Naive thymus-derived CD8-positive, alpha-beta T cell (primary cell): Measurements from ENCODE around the gene TMEM37. TPM values are rescaled to one million over a fixed set of nuclear protein-coding genes. Genes with fewer than 3 reads are reported as not detected.

Experiments
- ATAC-seq, 2 donors: fragments of 150-1000 bp; cut with Tn5 transposase in 1 of 2; sonication (Bioruptor Pico), chemical (Tn5 transposase) in 1 of 2; 1 replicate in 1 of 2; 2 replicates in 1 of 2; pipeline ENCODE4 v1.10.0; 2021; ENCODE audit warnings: mild to moderate bottlenecking in 2 of 2, moderate library complexity in 2 of 2
- POLR2A ChIA-PET: fragments of 350-600 bp; sonication (Branson Sonifier 250); formaldehyde crosslinking; loops from one replicate; lab custom pipeline; 2021; ENCODE audit warnings: antibody characterized with exemption; lab: Charles Lee
- DNase-seq, 10 donors: peaks; one replicate each; pipeline versions ENCODE4 v3.0.0 to v3.0.0-alpha.2; 2020 to 2022
- H3K27ac Mint-ChIP-seq, 10 donors: one replicate each; pipeline ENCODE4 v1.8.0; 2020 to 2022; ENCODE audit warnings: mild to moderate bottlenecking in 10 of 10, mixed read lengths in 10 of 10, moderate library complexity in 4 of 10, inconsistent platforms in 1 of 10
- H3K27me3 Mint-ChIP-seq, 5 donors: one replicate each; pipeline ENCODE4 v1.8.0; 2021 to 2022; ENCODE audit warnings: mixed read lengths in 5 of 5
- H3K36me3 Mint-ChIP-seq, 3 donors: one replicate each; pipeline ENCODE4 v1.8.0; 2020 to 2022; ENCODE audit warnings: mixed read lengths in 3 of 3, mild to moderate bottlenecking in 2 of 3, inconsistent platforms in 1 of 3
- H3K4me1 Mint-ChIP-seq, 4 donors: one replicate each; pipeline ENCODE4 v1.8.0; 2021 to 2022; ENCODE audit warnings: mixed read lengths in 4 of 4
- H3K4me3 Mint-ChIP-seq, 10 donors: one replicate each; pipeline ENCODE4 v1.8.0; 2020 to 2022; ENCODE audit warnings: mild to moderate bottlenecking in 10 of 10, mixed read lengths in 10 of 10, moderate library complexity in 6 of 10, inconsistent platforms in 1 of 10
- H3K9me3 Mint-ChIP-seq, 9 donors: one replicate each; pipeline ENCODE4 v1.8.0; 2020 to 2022; ENCODE audit warnings: mixed read lengths in 9 of 9, mild to moderate bottlenecking in 3 of 9, inconsistent platforms in 1 of 9, moderate library complexity in 1 of 9
- polyA plus RNA-seq, 3 donors: library from polyadenylated mRNA; unstranded; fragments of 300-500 nt; fragmentation: Illumina TruSeq; gene quantifications; one replicate each; pipeline ENCODE4 v1.2.3, GENCODE V29; 2021
- total RNA-seq, 8 experiments: library from RNA in 2 of 8; stranded (reverse) in 2 of 8; gene quantifications; one replicate each; pipeline ENCODE4 v1.2.3 and lab custom pipeline; 2021 to 2026

TMEM37 gene
- total and polyA plus RNA-seq, 5 experiments from 2014 or later = 0.36 TPM; not detected in 4

DNA sequence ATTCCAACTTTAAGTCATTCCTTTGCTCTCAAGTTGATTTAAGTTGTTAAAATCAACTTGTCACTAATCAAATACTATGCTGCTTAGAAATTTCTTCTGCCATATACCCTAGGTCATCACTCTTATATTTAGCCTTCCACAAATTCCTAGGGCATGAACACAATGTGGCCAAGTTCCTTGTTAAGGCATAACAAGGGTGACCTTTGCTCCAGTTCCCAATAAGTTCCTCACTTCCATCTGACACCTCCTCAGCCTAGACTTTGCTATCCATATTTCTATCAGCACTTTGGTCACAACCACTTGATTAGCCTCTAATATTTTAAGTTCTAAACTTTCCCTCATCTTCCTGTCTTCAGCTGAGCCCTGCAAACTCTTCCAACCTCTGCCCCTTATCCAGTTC is 9.9 kb upstream of the TMEM37 start:
- Mint-ChIP-seq H3K9me3 (peaks cover 0 to 14% (median 5%) of the 10 kb centered on the region in 9 donors), H3K27me3 (peaks cover 15 to 43% (median 23%) of the 10 kb centered on the region in 5 donors), H3K36me3 (peaks cover 0 to 6% (median 3%) of the 10 kb centered on the region in 3 donors), H3K4me1 (no peaks in the 10 kb centered on the region), H3K27ac (no peak overlapping the region), H3K4me3 (no peak overlapping the region)
- POLR2A ChIA-PET = no interaction called here
- ATAC-seq (no peak), DNase-seq (no peak)

DNA sequence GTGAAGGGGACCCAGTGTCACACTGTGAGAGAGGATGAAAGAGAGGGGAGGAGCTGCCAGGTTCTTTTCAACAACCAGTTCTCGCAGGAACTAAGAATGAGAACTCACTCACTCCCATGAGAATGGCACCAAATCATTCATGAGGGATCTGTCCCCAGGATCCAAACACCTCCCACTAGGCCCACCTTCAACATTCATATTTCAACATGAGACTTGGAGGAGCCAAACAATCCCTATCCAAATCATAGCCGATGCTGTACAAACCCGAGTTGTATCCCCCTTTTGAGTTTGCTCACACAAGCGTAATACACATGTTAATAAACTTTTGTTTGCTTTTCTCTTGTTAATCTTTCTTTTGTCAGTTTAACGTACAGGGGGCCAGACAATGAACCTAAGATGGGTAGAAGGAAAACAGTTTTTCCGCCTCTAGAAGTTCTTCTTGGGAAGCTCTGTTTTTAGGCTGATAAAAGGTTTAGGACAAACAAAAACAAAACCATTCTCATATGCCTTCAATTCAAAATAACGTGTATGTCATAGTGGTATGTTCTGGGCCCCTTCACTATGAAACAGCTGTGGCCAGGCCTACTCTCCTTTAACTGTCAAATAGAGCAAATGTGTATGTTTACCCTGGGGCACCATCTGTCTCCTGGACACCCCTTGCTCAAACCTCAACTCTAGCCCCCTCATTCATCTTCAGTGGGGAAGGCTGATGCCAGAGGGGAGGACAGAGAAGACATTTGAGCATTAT is 9.1 kb upstream of the TMEM37 start:
- ATAC-seq = no peak
- Mint-ChIP-seq H3K9me3 (peaks cover 0 to 14% (median 5%) of the 10 kb centered on the region in 9 donors), H3K36me3 (peaks cover 0 to 6% (median 3%) of the 10 kb centered on the region in 3 donors), H3K27me3 (peaks cover 19 to 49% (median 27%) of the 10 kb centered on the region in 5 donors), H3K27ac (no peak overlapping the region), H3K4me1 (no peaks in the 10 kb centered on the region), H3K4me3 (no peak overlapping the region)
- no peak for DNase-seq
- POLR2A ChIA-PET = no interaction called here

DNA sequence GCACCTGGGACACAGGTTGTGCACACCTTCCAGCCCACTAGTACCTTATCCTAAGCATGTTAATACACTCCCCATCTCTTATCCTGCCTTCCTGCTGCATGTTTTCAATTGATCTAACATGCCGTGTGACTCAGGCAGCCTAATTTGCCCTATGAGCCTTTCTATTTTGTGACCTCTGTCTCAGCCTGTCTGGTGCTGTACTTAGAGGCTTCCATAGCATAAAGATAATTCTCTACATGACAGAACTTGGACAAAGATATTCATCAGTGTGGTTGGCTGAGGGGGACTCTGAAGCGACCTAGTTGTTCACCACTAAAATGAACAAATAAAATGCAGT is 8.6 kb upstream of the TMEM37 start:
- DNase-seq = no peak
- Mint-ChIP-seq H3K4me1 (no peaks in the 10 kb centered on the region), H3K4me3 (no peak overlapping the region), H3K36me3 (peaks cover 0 to 6% (median 3%) of the 10 kb centered on the region in 3 donors), H3K27ac (no peak overlapping the region), H3K27me3 (peaks cover 24 to 54% (median 33%) of the 10 kb centered on the region in 5 donors), H3K9me3 (peaks cover 0 to 14% (median 5%) of the 10 kb centered on the region in 9 donors)
- POLR2A ChIA-PET = no interaction called here
- ATAC-seq = no peak

DNA sequence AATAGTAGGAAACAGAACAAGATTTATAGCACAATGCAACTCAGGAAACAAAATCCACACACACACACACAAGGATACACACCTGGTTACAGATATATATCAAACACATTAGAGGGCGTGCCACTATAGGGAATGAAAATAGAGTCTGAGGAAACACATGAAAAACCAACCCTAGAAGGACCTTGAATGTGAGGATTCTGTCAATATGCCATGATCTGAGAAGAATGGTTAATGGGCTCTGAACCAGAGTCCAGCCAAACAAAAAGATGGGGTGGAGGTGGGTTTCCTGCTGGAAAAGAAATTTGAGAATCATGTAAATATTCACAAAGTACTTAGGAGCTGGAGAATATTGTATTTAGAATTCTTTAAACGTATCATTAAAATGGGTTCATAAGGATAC is 7.8 kb upstream of the TMEM37 start:
- H3K4me1 Mint-ChIP-seq = no peaks in the 10 kb centered on the region
- peaks cover 26 to 61% (median 36%) of the 10 kb centered on the region in 5 donors for H3K27me3 Mint-ChIP-seq
- H3K27ac Mint-ChIP-seq = no peak overlapping the region
- H3K9me3 Mint-ChIP-seq = peaks cover 0 to 14% (median 5%) of the 10 kb centered on the region in 9 donors
- ATAC-seq (no peak), DNase-seq (no peak)
- H3K36me3 Mint-ChIP-seq = peaks cover 0 to 6% (median 3%) of the 10 kb centered on the region in 3 donors
- H3K4me3 Mint-ChIP-seq = no peak overlapping the region
- POLR2A ChIA-PET = no interaction called here

DNA sequence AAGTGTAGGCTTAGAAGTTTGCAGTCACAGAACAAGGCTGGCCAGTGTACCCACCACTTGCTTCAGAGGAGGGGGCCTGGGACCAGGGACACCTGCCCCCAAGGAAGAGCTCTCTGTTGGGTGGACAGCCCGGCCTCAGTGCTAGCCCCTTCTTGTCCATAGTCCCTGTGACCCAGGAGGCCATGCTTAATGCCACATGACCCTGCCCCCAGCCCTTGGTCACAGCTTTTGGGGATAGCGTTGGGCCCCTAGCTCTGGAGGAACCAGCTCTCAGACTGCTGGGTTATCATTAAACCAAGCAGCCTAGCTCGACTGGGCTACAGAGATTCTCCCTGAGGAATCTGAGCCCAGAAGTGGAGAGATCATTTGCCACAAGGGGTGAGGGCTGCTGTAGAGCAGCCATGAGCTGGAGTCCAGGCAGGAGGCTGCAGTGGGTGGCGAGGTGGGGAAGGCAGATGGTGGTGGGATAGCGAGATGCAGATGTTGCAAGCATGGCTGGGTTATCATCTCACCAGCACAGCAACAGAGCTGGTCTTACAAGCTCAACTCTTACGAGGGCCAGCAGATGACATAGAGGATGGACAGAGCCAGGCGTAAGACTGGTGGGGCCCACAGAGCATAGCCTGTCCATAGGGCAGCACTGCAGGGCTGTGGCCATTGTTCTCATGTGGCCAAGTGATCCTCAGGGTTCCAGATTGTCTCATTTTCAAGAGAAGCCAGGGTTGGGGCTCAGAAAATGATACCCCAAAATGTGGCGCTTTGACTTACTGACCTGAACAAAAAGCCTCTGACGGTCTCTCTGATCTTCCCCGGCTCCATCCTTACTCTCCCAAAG is 7.2 kb upstream of the TMEM37 start:
- Mint-ChIP-seq H3K4me3 (no peak overlapping the region), H3K27me3 (peaks cover 29 to 67% (median 40%) of the 10 kb centered on the region in 5 donors), H3K9me3 (peaks cover 0 to 14% (median 5%) of the 10 kb centered on the region in 9 donors), H3K4me1 (no peaks in the 10 kb centered on the region), H3K36me3 (peaks cover 0 to 6% (median 3%) of the 10 kb centered on the region in 3 donors), H3K27ac (no peak overlapping the region)
- DNase-seq = no peak
- ATAC-seq = no peak
- POLR2A ChIA-PET = no interaction called here

DNA sequence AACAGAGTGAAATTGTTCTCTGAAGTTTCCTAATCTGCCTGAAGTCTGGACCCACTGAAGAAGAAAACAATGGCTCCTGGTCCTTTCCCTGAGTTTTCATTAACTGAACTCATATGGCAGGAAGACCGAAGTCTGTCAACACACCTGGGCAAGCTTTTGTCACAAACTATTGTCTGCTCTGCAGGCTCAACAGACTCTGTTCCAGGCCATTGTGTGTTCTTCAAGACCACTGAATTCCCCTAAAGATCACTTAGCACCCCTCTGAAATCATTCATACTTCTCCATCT is 6.6 kb upstream of the TMEM37 start:
- Mint-ChIP-seq H3K4me1 (no peaks in the 10 kb centered on the region), H3K4me3 (no peak overlapping the region), H3K9me3 (peaks cover 0 to 14% (median 5%) of the 10 kb centered on the region in 9 donors), H3K36me3 (peaks cover 0 to 6% (median 3%) of the 10 kb centered on the region in 3 donors), H3K27me3 (peaks cover 32 to 67% (median 44%) of the 10 kb centered on the region in 5 donors), H3K27ac (no peak overlapping the region)
- no peak for DNase-seq
- no peak for ATAC-seq
- POLR2A ChIA-PET = no interaction called here

DNA sequence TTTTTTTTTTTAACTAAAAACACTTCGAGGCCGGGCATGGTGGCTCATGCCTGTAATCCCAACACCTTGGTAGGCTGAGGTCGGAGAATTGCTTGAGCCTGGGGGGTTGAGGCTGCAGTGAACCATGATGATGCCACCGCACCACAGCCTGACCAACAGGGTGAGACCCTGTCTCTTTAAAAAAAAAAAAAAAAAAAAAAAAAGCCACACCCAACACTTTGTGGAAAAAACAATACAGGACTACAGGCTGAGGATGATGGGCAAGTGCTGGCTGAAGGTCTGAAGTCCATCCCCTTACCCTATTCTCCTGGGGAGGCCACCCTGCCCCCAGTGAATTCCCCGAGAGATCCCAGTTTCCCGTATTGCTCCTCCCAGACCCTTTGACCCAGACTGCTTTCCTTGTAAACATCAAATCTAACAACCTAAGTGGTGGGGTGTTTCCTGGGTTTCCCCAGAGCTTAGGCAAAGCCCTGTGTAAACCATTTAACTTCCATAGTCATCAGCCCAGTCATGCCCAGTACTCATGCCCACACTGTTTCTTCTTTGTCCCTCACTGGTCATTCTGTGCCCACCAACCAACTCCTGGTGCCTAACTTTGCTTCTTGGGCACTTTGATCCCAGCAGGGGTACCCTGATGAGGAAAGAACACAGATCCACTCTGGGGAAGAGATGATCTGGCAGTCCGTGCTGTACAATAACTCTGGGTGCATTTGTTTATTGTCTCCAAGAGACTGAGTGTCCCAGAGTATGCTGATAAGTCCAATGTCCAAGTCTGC is 5.8 kb upstream of the TMEM37 start:
- Mint-ChIP-seq H3K4me1 (peaks cover 0 to 2% (median 0%) of the 10 kb centered on the region in 4 donors), H3K27ac (no peak overlapping the region), H3K27me3 (peaks cover 35 to 67% (median 49%) of the 10 kb centered on the region in 5 donors), H3K36me3 (peaks cover 0 to 6% (median 3%) of the 10 kb centered on the region in 3 donors), H3K4me3 (no peak overlapping the region), H3K9me3 (peaks cover 0 to 14% (median 5%) of the 10 kb centered on the region in 9 donors)
- POLR2A ChIA-PET = no interaction called here
- no peak for DNase-seq
- no peak for ATAC-seq

DNA sequence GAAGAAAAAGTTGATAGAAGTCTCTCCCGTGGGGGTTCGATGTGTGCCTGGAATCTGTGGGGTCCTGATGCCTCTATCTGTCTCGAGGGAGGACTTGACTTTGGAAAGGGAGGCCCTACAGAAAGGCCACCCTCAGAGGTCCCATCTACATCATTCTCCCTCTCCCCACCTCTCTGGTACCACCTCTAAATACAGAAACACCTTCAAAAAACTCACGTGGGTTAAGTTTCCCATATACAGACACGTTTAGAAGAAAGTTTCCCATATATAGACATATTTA is 5.3 kb upstream of the TMEM37 start:
- POLR2A ChIA-PET = no interaction called here
- Mint-ChIP-seq H3K4me1 (peaks cover 0 to 7% (median 1%) of the 10 kb centered on the region in 4 donors), H3K27me3 (peaks cover 35 to 67% (median 53%) of the 10 kb centered on the region in 5 donors), H3K9me3 (peaks cover 0 to 11% (median 5%) of the 10 kb centered on the region in 9 donors), H3K36me3 (peaks cover 0 to 6% (median 3%) of the 10 kb centered on the region in 3 donors), H3K4me3 (no peak overlapping the region), H3K27ac (no peak overlapping the region)
- ATAC-seq (no peak), DNase-seq (no peak)

DNA sequence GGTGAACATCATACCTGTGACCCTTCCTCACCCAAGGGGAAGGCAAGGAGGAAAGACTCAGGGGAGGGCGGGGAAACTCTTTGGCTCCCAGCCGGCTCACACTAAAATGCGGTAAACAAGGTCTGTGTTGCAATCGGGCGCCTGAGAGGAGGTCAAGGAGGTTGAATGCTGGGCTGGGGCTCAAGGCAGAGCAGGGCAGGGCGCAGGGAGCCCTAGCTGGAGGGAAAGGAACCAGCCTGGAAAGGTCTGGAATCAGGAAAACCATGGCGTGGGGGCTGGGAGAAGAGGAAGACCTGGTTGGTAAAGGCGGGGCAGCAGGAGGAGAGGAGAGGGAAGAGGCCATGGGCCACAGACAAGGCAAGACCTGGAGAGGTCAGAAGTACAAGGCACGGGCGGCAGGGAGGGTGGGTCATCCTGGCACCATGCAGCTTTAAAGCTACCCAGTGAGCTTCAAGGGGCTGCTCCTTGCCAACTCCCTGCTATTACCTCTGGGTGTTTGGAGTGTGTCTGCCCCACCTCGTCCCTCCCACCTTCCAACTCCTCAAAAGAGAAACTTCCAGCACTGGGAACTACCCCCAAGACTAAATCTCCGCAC is 4.8 kb upstream of the TMEM37 start:
- Mint-ChIP-seq H3K4me3 (no peak overlapping the region), H3K27ac (no peak overlapping the region), H3K27me3 (peaks cover 34 to 64% (median 54%) of the 10 kb centered on the region in 5 donors), H3K9me3 (peaks cover 0 to 5% (median 1%) of the 10 kb centered on the region in 9 donors), H3K36me3 (peaks cover 0 to 2% (median under 1%) of the 10 kb centered on the region in 3 donors), H3K4me1 (peaks cover 0 to 7% (median 1%) of the 10 kb centered on the region in 4 donors)
- DNase-seq (no peak), ATAC-seq (no peak)
- POLR2A ChIA-PET = no interaction called here

DNA sequence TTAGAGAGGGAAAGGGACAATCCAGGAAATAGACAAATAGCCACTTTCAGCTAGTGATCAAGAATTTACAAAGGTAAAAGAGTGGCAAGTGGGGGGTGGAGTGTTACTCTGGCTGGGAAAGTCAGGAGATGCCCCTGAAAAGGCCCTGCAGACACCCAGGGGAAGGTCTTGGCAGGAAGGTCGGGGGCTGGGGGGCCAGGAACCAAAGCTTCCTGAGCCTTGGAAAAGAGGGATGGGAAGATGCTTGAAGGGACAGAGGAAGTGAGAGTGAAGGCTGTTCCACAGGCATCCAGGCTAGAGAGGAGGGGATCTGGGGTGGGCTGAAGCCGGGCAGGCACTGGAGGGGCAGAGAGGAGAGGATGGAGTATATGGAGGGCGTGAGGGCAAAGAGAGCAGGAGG is 3.9 kb upstream of the TMEM37 start:
- DNase-seq (no peak), ATAC-seq (no peak)
- peaks cover 39 to 71% (median 62%) of the 10 kb centered on the region in 5 donors for H3K27me3 Mint-ChIP-seq
- H3K4me1 Mint-ChIP-seq = peaks cover 0 to 14% (median 7%) of the 10 kb centered on the region in 4 donors
- H3K4me3 Mint-ChIP-seq = no peak overlapping the region
- no peaks in the 10 kb centered on the region for H3K36me3 Mint-ChIP-seq
- POLR2A ChIA-PET = no interaction called here
- no peak overlapping the region for H3K27ac Mint-ChIP-seq
- peaks cover 0 to 2% (median 0%) of the 10 kb centered on the region in 9 donors for H3K9me3 Mint-ChIP-seq

DNA sequence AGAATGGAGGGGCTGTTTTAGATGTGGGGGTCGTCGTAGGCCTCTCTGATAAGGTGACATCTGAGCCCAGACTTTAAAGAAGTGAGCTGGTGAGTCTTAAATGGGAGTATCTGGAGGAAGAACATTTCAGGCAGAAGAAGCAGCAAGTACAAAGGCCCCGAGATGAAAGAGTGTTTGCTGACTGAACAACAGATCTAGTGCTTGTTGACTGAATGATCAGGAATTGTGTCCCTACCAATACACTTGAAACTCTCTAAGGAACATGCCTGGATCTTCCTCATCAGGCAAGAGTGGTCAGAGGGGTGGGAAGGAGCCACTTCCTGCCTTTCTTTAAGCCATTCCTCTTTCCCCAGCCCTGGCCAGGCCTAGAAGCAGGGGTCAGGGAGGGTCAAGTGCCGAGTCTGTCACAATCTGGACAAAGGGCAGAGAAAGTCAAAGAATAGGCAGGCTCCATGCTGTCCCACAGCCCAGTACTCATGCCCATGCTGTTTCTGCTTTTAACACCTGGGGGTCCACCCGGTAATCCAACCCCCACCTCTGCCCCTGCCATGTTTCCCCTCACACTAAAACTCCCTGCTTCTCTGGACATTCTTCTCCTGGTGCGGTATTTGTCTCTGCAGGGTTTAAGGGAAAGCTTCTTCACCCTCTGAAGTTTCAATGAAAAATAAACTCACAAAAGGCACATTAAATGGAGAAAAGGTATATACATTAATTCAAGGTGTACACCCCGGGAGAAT is 3.0 kb upstream of the TMEM37 start:
- no peak overlapping the region for H3K4me3 Mint-ChIP-seq
- POLR2A ChIA-PET = interaction anchor here (0.5 kb wide), 1 partner anchor 243 kb away, joined by 4 read pairs; no protein-coding TSS in a partner anchor
- H3K36me3 Mint-ChIP-seq = no peaks in the 10 kb centered on the region
- DNase-seq (no peak), ATAC-seq (no peak)
- peaks cover 0 to 2% (median 0%) of the 10 kb centered on the region in 9 donors for H3K9me3 Mint-ChIP-seq
- no peak overlapping the region for H3K27ac Mint-ChIP-seq
- H3K4me1 Mint-ChIP-seq = peaks cover 0 to 14% (median 9%) of the 10 kb centered on the region in 4 donors
- H3K27me3 Mint-ChIP-seq = peaks cover 43 to 76% (median 67%) of the 10 kb centered on the region in 5 donors
